NOMO-1 treated with dmso at 0.1 percent for 144 hours (cell line): ENCODE data around the gene TNS4.

ENCODE experiments used
- DNase-seq: peaks from one replicate; lab custom pipeline; 2025; ENCODE audit not compliant: unreplicated experiment; lab: John Stamatoyannopoulos, UW

TNS4 gene

DNA sequence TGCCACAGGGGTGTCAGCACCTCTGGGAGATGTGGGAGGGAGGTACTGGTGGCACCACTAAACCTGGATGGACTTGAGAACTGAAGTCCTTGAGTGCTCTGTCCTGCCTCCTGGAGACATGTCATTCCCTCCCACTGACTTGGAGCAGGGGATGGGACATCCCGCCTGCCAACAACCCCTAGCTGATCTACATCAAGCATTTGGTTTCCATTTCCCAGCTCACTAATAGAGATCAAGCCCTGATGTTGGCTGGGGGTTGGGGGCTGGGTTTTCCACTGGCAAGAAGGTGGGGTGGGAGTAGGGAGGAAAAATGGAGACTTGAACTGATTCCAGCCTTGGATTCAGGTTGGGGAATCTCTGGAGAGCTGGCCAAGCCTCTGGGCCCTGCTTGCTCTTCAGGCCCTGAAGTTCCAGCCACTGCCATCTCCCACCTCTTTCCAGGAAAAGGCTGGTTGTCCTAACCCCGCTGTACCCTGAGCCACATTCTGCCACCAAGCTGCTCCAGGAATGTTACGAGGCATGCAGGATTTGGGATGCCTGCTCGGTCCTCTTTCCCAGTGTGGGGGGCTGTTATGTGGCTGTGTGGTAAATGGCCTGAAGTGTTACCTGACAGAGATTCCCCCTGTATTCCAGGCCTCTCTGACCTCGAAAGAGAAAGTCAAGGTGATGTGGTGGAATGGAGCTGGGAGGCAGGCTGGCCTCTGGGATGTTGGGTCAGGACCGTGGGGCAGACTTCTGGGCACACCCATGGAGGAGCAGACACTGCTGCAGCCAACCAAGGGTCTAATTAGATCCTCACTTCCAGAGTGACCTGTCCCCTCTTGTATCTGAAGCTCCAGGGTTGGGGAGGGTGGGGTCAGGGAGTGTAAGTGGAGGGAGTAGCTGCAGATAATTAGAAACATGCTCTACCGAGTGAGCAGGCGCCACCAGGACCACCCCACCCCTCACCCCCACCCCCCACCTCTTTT, 41.5 kb downstream of the TNS4 start:
- no peak for DNase-seq

DNA sequence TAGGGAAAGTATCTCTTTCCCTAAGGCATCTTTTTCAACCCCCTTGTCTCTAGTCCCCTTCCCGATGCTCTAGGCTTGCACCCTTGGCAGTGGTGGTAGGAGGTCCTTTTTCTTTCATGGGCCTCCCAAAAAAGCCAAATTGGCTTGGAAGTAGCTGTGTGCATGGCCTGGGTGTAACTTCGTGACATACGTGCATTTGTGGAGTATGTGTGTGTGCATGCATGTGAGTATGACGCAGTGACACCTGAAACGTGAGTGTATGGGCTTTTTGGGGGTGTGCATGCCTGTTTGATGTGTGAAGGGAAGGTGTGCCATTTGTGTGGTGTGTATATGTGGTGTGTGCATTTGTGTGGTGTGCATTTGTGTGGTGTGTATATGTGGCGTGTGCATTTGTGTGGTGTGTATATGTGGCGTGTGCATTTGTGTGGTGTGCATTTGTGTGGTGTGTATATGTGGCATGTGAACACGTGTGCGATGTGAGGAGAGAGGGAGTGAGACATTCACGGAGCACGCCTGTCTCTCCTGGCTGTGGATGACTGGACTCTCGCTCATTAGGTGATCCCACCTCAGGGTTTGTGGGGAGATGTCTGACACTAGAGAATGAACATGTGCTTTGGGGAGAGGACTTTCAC, 42.5 kb downstream of the TNS4 start:
- DNase-seq: no peak

DNA sequence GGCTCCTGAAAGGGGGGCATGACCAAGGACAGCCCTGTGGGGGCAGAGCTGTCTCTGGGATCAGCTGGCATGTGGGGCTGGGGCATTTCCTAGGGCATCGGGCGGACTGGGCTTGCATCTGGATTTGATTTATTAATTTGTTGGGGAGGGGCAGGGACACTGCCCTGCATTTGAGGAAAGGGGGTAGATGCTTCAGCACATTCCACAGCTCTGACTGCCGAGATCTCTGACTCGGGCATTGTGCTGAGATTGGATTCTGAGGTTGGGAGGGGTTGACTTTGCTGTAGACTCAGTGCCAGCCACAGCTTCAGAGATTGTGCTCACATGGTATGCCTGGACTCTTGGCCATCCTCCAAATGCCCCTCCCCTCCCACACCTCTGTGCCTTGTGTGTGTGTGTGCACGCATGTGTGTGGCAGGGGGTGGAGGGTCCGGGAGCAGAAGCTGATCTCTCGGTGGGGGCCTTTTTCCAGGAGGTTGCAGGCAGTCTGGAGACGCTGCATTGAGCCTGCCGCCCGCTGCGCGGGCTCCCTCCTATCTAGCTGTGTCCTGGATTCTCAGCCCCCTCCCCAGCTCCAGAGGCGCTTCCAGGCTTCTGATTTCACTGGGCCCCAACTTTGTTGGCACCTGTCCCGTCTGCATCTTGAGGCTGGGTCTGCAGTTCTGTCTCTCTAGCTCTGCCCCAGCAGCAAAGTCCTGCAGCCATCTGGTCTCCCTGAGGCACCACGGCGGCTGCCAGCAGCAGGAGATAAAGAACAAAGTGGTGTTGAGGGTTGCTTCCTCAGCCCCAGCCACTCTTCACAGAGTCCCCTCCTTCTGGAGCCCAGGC, 43.2 kb downstream of the TNS4 start:
- no peak for DNase-seq

DNA sequence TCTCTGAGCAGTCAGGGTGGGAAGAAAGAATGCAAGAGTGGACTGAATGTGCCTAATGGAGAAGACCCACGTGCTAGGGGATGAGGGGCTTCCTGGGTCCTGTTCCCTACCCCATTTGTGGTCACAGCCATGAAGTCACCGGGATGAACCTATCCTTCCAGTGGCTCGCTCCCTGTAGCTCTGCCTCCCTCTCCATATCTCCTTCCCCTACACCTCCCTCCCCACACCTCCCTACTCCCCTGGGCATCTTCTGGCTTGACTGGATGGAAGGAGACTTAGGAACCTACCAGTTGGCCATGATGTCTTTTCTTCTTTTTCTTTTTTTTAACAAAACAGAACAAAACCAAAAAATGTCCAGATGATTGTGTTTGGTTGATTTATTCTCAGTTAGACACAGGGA, 44.1 kb downstream of the TNS4 start:
- DNase-seq: no peak

DNA sequence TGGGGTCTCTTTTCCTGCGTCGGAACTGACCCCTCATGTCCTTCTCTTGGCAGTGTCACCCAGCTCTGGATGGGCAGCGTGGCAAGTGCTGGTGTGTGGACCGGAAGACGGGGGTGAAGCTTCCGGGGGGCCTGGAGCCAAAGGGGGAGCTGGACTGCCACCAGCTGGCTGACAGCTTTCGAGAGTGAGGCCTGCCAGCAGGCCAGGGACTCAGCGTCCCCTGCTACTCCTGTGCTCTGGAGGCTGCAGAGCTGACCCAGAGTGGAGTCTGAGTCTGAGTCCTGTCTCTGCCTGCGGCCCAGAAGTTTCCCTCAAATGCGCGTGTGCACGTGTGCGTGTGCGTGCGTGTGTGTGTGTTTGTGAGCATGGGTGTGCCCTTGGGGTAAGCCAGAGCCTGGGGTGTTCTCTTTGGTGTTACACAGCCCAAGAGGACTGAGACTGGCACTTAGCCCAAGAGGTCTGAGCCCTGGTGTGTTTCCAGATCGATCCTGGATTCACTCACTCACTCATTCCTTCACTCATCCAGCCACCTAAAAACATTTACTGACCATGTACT, 44.9 kb downstream of the TNS4 start:
- no peak for DNase-seq

DNA sequence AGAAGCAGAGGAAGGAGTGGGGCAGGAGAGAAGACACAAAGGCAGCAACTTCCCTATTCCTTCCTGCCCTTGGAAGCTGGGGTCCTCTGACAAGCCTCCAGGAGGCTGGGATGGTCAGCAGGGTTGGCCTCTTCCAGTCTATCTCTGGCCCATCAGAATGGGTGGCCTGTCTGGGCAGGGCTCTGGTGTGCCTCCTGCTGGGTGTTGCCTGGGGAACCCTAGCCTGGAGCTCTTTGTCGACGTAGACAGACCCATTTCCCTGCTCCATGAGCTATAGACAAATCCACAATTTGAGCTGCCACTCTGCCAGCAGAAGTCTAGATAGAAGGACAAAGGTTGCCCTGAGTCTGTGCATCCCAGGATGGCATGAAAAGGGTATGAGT, 46.8 kb downstream of the TNS4 start:
- no peak for DNase-seq

DNA sequence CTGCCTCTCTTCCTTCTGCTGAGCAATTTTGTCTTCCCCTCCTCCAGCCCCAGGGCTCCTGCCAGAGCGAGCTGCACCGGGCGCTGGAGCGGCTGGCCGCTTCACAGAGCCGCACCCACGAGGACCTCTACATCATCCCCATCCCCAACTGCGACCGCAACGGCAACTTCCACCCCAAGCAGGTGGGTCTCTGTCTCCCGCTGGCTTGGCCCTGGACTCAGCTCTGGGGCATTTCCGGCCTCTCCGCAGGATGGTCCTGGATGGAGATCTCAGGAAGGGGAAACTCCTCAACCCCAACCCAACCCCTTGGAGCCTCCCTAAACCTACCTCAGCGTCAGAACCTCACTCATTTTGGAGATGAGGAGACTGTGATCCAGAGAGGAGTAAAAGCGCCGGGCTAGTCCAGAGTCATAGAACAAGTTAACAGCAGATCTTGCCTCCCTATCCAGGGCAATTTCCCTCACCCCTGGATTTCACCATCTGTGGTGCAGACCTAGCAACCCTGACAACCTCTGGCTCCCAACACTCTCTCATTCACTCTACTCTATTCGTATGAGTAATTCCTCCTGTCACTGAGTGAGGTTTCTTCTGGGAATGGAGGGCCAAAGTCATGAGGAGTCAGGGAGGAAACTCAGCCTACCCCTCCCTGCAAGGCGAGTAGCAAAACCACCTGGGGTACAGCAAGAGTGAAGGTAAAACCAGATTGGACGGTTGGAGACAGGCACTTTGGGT, 47.4 kb downstream of the TNS4 start:
- no peak for DNase-seq

DNA sequence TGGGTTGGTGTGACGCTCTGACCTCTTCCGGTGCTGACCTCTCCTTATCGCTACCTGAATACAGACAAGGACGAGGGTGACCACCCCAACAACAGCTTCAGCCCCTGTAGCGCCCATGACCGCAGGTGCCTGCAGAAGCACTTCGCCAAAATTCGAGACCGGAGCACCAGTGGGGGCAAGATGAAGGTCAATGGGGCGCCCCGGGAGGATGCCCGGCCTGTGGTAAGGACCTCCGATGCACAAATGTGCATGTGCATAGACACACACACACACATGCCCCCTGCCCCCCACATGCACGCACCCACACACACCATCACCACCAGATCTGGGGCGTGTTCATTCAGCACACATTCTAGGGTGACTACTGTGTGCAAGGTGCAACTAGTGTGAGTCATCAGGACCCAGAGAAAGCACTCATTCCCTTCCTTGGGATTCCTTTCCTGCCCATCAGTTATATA, 48.5 kb downstream of the TNS4 start:
- DNase-seq: no peak

DNA sequence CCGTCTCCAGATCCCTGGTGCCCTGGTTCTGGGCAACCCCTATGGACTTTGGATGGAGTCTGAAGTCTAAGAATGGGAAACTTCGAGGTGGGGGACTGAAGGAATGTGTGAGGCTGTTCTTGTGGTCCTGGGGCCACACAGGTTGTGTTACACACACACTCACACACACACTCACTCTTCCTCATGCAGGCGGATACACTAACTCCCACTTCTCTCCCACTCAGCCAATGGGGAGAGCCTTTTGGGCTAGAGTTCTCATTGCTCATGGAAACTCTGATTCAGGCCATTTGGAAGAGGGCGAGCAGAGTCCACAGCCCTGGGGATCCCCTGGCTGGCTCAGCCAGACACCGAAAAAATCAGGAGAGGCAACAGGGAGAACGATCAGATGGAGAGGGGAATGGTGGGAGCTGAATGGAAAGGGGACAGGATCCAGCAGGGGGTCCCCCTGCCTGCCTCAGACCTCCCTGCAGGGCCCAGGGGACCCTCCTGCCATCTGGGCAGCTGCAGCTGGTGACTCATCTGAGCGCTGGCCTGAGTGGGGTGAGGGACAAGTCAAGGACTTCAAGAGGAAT, 49.1 kb downstream of the TNS4 start:
- no peak for DNase-seq

DNA sequence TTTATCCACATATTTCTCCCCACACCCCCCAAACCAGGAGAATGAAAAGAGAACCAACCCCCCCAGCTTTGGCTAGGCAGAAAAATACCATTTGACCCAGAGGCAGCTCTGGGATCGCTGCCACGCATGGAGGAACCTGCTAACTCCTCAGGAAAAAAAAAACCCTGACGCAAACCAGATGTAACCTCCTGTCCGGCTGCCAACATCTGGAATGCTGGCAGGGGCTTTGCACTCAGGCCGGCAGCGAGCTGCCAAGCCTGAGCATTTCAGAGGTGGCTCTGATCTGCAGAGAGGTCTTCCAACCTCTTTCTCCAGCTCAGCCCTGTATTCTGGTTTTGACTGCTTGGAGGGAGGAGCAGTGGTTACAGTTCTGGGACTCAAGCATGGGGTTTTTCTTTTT, 50.0 kb downstream of the TNS4 start:
- DNase-seq: no peak

DNA sequence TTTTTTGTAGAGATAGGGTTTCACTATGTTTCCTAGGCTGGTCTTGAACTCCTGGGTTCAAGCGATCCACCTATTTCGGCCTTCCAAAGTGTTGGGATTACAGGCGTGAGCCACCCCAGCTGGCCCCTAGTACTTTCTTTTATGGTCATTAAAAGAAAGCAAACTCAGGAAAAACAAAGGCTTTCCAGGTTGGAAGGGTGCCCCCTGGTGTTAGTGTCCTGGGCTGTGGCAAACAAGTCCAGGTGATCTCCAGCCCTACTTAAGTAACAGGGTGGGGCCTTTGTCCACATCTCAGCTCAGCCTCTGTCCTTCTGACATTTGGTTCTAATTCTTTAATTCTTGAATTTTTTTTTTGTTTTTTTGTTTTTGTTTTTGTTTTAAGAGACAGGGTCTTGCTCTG, 51.2 kb downstream of the TNS4 start:
- DNase-seq: no peak

DNA sequence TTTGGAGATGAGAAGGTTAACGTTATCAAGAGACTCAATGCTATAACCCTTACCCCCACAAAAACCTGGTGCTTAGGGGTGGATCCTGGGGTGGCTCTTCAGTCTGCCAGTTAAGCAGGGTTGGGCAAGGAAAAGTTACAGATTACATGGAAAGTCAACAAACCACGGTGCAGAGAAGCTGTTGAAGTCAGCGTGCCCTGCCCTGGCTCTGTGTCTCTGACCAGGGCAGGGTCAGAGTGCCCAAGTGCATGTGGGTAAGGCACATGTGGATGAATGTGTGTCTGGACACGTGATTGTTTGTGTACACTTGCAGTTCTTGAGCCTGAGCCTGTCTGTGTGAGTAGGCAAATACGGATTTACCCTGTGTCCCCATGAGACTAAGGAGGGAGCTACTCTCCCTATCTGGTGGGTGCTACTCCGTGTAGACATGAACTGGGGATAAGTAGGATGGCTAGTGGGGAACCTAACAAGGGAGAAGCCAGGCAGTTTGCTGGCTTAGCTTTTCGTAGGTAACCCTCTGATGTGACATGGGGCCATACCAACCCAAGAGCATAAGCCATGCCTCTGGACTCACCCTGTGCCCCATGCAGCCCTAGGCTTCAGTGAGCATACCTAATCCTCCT, 52.7 kb downstream of the TNS4 start:
- DNase-seq: no peak

DNA sequence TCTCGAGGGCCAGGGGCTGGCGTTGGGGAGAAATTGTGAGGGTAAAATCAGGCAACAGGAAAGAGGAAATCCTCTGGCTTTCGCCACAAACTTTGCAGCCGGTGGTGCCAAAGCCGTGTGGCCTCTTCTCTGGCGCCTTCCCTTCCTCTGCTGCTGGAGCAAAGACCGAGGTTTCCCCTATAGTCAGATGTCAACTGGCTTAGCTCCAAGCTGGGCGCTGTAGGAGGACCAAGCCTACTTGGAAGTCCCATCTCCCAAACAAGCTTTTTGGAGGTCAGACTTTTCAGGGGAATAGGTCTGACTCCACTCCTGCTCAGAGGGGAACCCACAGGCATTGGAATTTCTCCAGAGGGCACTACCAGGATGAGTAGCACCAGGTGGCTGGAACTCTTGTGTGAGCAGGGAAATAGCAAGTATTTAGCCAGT, 53.2 kb downstream of the TNS4 start:
- DNase-seq: peak; percentile 16

DNA sequence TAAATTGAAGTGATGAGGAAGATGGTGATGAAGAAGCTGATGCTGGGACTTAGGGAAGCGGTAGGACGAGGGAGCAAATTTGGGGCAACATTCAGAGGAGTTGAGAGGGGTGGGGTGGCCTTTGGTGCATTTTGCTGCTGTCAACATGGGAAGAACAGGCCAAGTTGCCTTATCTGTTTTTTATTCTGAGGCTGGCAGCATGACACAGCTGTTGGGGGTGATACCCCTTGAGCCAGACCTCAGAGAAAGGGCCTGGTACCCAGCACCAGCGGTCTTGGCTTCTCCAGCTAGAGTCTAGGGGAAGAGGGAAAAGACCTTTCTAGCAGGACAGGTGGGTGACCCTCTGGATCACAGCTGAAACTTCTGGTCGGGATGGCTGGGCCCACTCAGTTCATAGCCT, 53.6 kb downstream of the TNS4 start:
- no peak for DNase-seq

DNA sequence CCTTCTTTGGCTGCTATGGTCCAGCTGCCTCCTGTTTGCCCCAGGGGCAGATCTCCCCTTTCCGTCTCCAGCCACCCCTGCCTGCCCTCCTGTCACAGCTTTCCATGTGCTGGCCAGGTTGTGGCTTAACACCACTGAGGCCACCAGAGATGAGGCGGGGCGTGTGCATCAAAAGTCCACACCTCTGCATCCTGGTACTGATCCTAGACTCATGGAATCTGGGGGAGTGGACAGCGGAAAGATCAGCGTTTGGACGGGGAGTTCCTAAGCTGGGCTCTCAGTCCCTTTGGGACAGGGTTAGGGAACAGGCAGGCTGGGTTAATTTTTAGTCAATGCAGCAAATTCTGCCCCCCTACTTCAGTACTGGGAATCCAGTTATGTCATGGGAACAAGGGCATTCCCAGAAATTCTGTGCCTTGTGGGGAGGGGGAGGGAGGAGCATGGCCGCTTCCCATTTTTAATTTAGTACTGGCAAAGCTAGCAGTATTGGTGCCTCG, 54.2 kb downstream of the TNS4 start:
- DNase-seq: no peak

DNA sequence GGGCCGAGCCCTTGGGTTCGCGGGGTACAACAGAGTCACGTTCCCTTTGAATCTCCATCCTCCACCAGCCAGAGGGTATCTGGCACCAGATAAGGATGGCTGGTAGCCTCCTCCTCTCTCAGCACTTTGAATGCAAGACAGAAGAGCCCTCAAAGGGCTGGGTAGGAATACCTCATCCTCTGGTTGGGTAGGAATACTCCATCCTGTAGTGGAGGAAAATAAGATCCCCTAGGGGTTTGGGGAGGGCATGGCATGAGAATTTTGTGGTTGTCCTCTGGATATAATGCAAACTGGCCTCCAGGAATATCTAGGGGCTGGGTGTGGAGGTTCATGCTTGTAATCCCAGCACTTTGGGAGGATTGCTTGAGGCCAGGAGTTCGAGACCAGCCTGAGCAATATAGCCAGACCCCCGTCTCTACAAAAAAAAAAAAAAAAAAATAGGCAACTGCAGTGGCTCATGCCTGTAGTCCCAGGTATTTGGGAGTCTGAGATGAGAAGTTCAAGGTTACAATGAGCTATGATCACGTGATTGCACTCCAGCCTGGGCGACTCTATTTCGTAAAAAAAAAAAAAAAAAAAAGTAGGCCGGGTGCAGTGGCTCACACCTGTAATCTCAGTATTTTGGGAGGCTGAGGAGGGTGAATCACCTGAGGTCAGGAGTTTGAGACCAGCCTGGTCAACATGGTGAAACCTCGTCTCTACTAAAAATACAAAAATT, 55.5 kb downstream of the TNS4 start:
- no peak for DNase-seq

DNA sequence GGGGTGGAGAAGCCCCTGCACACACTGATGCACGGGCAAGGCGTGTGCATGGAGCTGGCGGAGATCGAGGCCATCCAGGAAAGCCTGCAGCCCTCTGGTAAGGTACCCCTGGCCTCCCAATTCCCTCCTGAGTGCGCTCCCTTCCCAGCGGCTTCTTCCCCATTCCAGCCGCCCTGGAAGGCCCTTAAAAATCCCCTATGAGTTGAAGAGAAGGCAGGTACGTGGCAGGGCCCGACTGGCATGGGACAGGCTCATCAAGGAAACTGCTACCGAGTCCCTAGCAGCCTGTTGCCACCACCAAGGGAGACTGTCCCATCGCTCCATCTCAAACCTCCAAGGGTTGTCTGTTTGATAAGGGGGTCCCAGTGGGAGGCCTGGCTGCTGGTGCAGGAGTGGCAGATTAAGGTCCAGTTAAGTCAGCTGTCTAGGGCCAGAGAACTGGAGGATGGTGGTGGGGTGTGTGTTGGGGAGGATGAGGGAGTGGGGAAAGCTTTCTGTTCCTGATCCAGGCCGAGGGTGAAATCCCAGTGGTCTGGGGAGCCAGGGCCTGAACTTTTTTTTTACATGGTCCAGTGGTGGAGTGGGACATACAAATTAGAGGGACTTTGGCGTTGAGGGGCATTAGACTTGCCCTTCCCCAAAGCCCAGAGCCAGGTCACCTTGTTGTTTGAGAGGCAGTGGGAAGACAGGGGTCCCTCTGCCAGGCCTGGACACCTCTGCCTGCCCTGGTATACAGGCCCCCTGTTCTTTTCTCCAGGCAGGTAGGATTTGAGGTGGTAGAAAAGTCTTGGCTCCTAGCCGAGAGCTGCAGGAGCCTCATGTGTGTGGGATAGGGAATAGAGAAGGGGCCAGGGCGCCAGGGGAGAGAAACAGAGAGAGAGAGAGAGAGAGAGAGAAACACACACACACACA, 57.2 kb downstream of the TNS4 start:
- no peak for DNase-seq
